DLD1 (cell line): ENCODE data around the gene PCDH8.

Source experiments
- in situ Hi-C: cut with HindIII; loops from 2 replicates; pipeline ENCODE4 v1.10.0; 2017; ENCODE audit warnings: low sequenced_read_pairs

PCDH8 gene

GRCh38 chr13:52815330-52815729, 33.1 kb downstream of the PCDH8 start:
- in situ Hi-C loops: no loop called here

DNA sequence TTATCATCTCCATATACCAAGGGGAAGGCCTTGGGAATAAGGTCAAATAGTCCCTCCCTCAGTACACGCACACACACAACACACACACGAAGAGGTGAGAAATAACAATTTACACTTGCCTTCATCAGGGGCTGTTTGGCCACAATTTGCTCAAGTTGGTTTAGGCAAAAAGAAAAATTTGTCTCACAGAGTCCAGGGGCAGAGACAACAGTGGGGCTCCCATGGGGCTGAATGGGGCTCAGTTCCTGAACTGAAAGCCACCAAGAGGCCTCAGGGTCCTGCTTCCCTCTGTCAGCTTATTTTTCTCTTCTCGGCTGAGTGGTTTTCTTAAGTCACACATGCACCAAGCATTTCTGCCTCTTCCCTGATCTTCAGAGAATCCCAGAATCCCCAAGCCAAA, 35.5 kb downstream of the PCDH8 start:
- in situ Hi-C loops: no loop called here

DNA sequence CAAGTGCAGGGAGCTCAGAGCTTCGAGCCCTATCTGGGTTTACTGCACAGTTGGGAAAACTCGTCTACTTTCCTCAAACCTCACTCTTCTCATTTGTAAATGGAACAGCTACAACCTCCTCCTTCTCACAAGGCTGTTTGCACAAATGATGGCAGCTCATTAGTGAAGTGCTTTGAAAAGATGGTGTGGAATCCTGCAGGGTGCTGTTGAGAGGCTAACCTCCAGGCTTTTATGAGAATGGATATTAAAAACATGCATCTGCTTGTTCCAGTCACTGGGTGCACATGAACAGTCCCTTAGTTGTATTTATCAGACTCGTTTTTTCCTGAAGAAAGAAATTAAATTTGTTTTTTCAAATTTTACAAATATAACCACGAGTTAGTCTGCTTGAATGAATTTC, 36.6 kb downstream of the PCDH8 start:
- in situ Hi-C loops: no loop called here

DNA sequence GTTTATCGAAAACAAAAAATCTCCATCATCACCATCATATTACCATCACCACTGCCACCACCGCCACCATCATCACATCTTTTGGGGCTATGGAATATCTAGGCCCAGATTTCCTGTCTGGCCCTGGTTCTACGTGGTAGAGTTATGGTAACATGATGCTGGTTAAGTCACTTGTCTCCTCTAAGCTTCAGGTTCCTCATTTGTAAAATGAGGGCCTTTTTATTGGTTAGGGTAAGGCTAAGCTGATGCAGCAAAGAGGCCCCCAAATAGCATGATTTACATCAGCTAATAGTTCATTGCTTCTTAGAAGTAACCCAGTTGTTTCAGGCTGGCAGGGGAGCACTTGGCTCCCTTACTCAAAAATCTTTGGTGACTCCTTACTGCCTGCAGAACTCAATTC, 37.9 kb downstream of the PCDH8 start:
- in situ Hi-C loops: no loop called here

GRCh38 chr13:52810011-52810410, 38.4 kb downstream of the PCDH8 start:
- in situ Hi-C loops: no loop called here

GRCh38 chr13:52809310-52809769, 39.1 kb downstream of the PCDH8 start:
- in situ Hi-C loops: no loop called here

- in situ Hi-C loops: no loop called here
These were observed 39.6 kb downstream of the PCDH8 start for GRCh38 chr13:52808842-52809219.

GRCh38 chr13:52806029-52806428, 42.4 kb downstream of the PCDH8 start:
- in situ Hi-C loops: no loop called here

DNA sequence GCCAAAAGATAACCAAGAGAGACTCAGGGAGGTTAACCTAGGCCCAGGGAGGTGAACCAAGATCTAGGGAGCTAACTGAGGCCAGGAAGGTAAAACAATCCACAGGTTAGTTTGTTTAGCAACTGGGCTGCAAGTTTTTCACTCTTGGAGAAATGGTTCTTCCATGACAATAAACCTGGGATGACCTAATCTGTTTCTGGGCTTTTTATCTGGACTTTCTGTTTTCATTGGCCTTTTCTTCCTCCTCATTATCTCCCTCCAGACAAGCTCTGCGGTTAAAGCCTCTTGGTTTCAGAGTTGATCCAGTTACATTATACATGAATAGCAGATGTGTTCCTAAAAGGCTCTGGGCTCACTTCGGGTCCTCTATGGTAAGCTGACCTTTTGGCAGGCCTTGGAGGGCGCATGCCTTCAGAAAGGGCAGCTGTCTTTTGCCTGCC, 44.2 kb downstream of the PCDH8 start:
- in situ Hi-C loops: no loop called here

GRCh38 chr13:52800856-52801255, 47.6 kb downstream of the PCDH8 start:
- in situ Hi-C loops: no loop called here

DNA sequence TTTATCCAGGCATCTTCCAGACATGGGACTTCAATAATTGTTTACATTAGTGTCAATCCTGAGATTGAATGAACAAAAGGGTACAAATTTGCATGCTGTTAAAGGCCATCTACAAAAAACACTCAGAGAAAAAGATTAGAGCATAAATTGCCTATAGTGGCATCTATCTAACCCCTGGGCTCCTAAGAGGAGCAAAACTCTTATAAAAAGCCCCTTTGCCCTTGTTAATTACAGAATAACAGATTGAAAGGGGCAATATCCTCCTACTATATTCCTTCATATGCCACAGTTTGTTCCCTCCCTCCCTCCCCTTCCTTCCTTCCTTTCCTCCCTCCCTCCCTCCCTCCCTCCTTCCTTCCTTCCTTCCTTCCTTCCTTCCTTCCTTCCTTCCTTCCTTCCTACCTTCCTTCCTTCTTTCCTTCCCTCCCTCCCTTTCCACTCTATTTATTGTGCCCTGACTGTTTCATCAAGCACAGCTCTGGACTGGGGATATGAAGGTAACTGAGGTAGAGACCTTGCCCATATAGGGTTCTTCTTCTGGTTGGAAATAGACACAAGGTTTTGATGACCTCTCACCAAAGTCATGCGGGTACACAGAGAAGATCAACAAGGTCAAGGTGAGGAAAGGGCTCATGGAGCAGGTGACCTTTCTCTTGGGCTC, 49.5 kb downstream of the PCDH8 start:
- in situ Hi-C loops: no loop called here

- in situ Hi-C loops: no loop called here
These were observed 51.3 kb downstream of the PCDH8 start for GRCh38 chr13:52797176-52797575.

DNA sequence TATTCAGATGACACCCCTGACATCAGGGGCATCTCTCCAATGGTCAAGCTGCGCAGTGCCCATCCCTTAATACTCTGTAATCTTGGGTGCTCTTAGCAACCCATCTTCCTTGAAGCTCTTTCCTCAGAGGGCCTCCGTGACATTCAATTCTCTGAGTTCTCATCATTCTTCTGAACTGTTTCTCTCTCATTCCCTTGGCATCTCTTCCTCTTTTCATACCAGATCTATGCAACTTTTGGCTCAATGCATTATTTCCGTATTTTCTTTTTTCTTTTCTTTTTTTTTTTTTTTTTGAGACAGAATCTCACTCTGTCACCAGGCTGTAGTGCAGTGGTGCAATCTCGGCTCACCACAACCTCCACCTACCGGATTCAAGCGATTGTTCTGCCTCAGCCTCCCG, 53.9 kb downstream of the PCDH8 start:
- in situ Hi-C loops: no loop called here

DNA sequence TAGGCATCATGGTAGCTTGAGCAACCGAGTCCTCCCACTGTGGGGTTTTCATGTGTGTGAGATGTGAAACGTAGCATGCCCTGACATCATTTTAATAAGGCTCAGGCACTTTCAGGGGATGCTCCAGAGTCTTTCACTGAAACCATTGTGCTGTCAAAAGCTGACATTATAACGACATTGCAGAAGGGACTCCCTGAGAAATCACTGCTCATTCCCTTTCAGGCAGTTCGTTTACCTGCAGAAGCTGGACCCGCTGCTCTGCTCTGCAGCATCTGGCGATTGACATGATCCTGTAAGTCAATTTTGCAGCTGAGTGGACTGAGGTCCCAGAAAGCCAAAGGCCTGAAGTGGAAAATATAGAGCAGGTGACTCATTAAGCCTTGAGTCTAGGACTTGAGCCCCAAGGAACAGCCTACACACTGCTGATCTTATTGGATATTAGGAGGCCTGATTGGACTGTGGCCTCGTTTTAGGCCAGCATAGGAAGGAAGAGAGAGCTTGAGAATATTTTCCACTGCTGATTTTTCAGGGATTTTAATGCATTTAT, 54.9 kb downstream of the PCDH8 start:
- in situ Hi-C loops: no loop called here
